K562 (cell line): ENCODE results near the gene NDUFA6. TPM values are rescaled to one million over a fixed set of nuclear protein-coding genes. Genes with fewer than 3 reads are reported as not detected.

Source experiments
- BRD9 ChIP-seq: fragments of 450-650 bp; IDR thresholded peaks from 2 replicates; pipeline ENCODE4 v1.6.1; 2018; ENCODE audit warnings: low read depth; ENCODE audit not compliant: partially characterized antibody
- ESRRA ChIP-seq: fragments of 450-650 bp; IDR thresholded peaks from 2 replicates; pipeline ENCODE4 v1.6.1; 2014; ENCODE audit warnings: low read depth, mild to moderate bottlenecking, moderate library complexity, borderline replicate concordance
- ETS2 ChIP-seq: IDR thresholded peaks from 2 replicates; pipeline ENCODE4 v1.6.1; 2016; ENCODE audit warnings: borderline replicate concordance, missing genetic modification characterization, mild to moderate bottlenecking, moderate library complexity, missing compliant biosample characterization; ENCODE audit not compliant: poor library complexity, severe bottlenecking
- FOXP1 ChIP-seq: sonication (generic); formaldehyde crosslinking; IDR thresholded peaks from 2 replicates; pipeline ENCODE4 v1.8.0; 2022; ENCODE audit warnings: mild to moderate bottlenecking, missing genetic modification reagents
- HCFC1 ChIP-seq: IDR thresholded peaks from 2 replicates; pipeline ENCODE4 v1.6.1; 2012; ENCODE audit warnings: low read depth, low read length, improper control_type of control experiment
- ILF3 ChIP-seq: fragments of 450-650 bp; IDR thresholded peaks from 2 replicates; pipeline ENCODE4 v1.6.1; 2018; ENCODE audit warnings: antibody characterized with exemption, mild to moderate bottlenecking, moderate library complexity, borderline replicate concordance
- IRF9 ChIP-seq: fragments of 450-650 bp; IDR thresholded peaks from 2 replicates; pipeline ENCODE4 v1.6.1; 2016; ENCODE audit warnings: missing biosample characterization, missing genetic modification characterization
- KDM5B ChIP-seq: fragments of 200-600 bp; sonication (generic); IDR thresholded peaks from 2 replicates; pipeline ENCODE4 v1.6.1; 2012; ENCODE audit warnings: low read depth, mild to moderate bottlenecking, moderate library complexity, low read length, control low read depth, inconsistent platforms; ENCODE audit not compliant: insufficient replicate concordance
- KLF13 ChIP-seq: fragments of 450-650 bp; IDR thresholded peaks from 2 replicates; pipeline ENCODE4 v1.6.1; 2016; ENCODE audit warnings: missing genetic modification characterization, low read depth, mild to moderate bottlenecking, missing compliant biosample characterization, moderate library complexity, borderline replicate concordance
- MEF2A ChIP-seq: IDR thresholded peaks from 2 replicates; pipeline ENCODE4 v1.6.1; 2011; ENCODE audit warnings: low read depth, mild to moderate bottlenecking, low read length, moderate library complexity; ENCODE audit not compliant: control insufficient read depth
- NCOA1 ChIP-seq: fragments of 450-650 bp; IDR thresholded peaks from 2 replicates; pipeline ENCODE4 v1.6.1; 2016; ENCODE audit warnings: low read depth
- NEUROD1 ChIP-seq: fragments of 150-350 bp; IDR thresholded peaks from 2 replicates; pipeline ENCODE4 v1.6.1; 2014; ENCODE audit warnings: borderline replicate concordance, low read length, low read depth; ENCODE audit not compliant: partially characterized antibody
- NFYB ChIP-seq: IDR thresholded peaks from 2 replicates; pipeline ENCODE4 v1.6.1; 2011; ENCODE audit warnings: mild to moderate bottlenecking, moderate library complexity; ENCODE audit not compliant: insufficient read length; ENCODE audit errors: extremely low read depth
- PHTF2 ChIP-seq: fragments of 250-450 bp; sonication (Bioruptor Pico); IDR thresholded peaks from 2 replicates; pipeline ENCODE4 v1.5.0; 2021; ENCODE audit warnings: mild to moderate bottlenecking
- PRMT5 ChIP-seq: sonication (generic); formaldehyde crosslinking; IDR thresholded peaks from 2 replicates; pipeline ENCODE4 v1.5.0; 2020; ENCODE audit warnings: missing genetic modification reagents
- RBBP5 ChIP-seq: fragments of 200-600 bp; sonication (generic); IDR thresholded peaks from 2 replicates; pipeline ENCODE4 v1.6.1; 2012; ENCODE audit warnings: borderline replicate concordance, mild to moderate bottlenecking, low read length, control low read depth, inconsistent platforms; ENCODE audit not compliant: insufficient read depth, poor library complexity, severe bottlenecking
- SIRT6 ChIP-seq: IDR thresholded peaks from one replicate; pipeline ENCODE4 v1.6.1; 2012; ENCODE audit warnings: low read depth, mild to moderate bottlenecking, control low read depth, inconsistent platforms, low read length, moderate library complexity
- SNRNP70 ChIP-seq: fragments of 200-400 bp; formaldehyde crosslinking; optimal IDR thresholded peaks from 2 replicates; pipeline ENCODE3; 2017; ENCODE audit warnings: low read depth, low read length
- SRSF3 ChIP-seq: fragments of 200-400 bp; formaldehyde crosslinking; IDR thresholded peaks from 2 replicates; pipeline ENCODE4 v1.6.1; 2016; ENCODE audit warnings: mild to moderate bottlenecking, low read length, moderate library complexity; ENCODE audit not compliant: insufficient read depth
- TAF1 ChIP-seq: IDR thresholded peaks from 2 replicates; pipeline ENCODE4 v1.6.1; 2011; ENCODE audit warnings: mild to moderate bottlenecking, low read length, moderate library complexity; ENCODE audit not compliant: insufficient read depth, control insufficient read depth, severe bottlenecking; ENCODE audit errors: extremely low read depth
- TFAM ChIP-seq: fragments of 250-450 bp; sonication (Bioruptor Pico); conservative IDR thresholded peaks from 2 replicates; pipeline ENCODE4 v1.5.0; 2021; ENCODE audit warnings: mild to moderate bottlenecking, moderate library complexity
- XRCC3 ChIP-seq: fragments of 450-650 bp; IDR thresholded peaks from 2 replicates; pipeline ENCODE4 v1.6.1; 2017; ENCODE audit warnings: mild to moderate bottlenecking, moderate library complexity
- ZKSCAN1 ChIP-seq: fragments of 150-350 bp; IDR thresholded peaks from 2 replicates; pipeline ENCODE4 v1.6.1; 2016; ENCODE audit warnings: low read depth, low read length
- ZNF197 ChIP-seq: fragments of 200-800 bp; sonication (Bioruptor generic); IDR thresholded peaks from 2 replicates; pipeline ENCODE4 v1.6.1; 2016; ENCODE audit warnings: low read depth, missing genetic modification characterization, missing compliant biosample characterization
- ZNF239 ChIP-seq: fragments of 250-450 bp; sonication (Bioruptor Pico); IDR thresholded peaks from 2 replicates; pipeline ENCODE4 v1.4.0; 2020; ENCODE audit warnings: mild to moderate bottlenecking
- ZNF584 ChIP-seq: fragments of 200-800 bp; sonication (Bioruptor generic); IDR thresholded peaks from 2 replicates; pipeline ENCODE4 v1.6.1; 2016; ENCODE audit warnings: low read depth, mild to moderate bottlenecking, missing genetic modification characterization, missing compliant biosample characterization
- polyA plus RNA-seq, 8 experiments: library from polyadenylated mRNA; depleted of rRNA in 4 of 8; stranded (reverse) in 5 of 8; unstranded in 3 of 8; fragments of >200 nt; fragmentation: Nextera tagmentation in 2 of 8; fragmentation: Illumina TruSeq in 1 of 8; extraction: Ambion mirVana in 2 of 8; extraction: Trizol in 1 of 8; gene quantifications; 2 replicates each; pipeline versions ENCODE4 v1.2.1 to v1.2.3, GENCODE V29; 2011 to 2014; ENCODE audit warnings: inconsistent platforms in 1 of 8, missing spikeins in 1 of 8
- total RNA-seq, 7 experiments: library from RNA; depleted of rRNA in 6 of 7; stranded (reverse); fragments of >200 nt in 6 of 7; fragmentation: Illumina TruSeq in 2 of 7; extraction: Trizol in 2 of 7; gene quantifications; 2 replicates each; pipeline versions ENCODE4 v1.2.1 to v1.2.3, GENCODE V29; 2011 to 2021; ENCODE audit warnings: low replicate concordance in 1 of 7
- TF ChIP-seq, protein P1 (sequence below): sonication (generic); formaldehyde crosslinking; IDR thresholded peaks from 2 replicates; pipeline ENCODE4 v1.8.1; 2022; ENCODE audit warnings: missing genetic modification reagents

NDUFA6 gene
- total and polyA plus RNA-seq, 9 of the 15 experiments (the other 6 are each of a cell fraction or from before 2014, with no cell fraction given): 90.0 to 474 (median 128) TPM

DNA sequence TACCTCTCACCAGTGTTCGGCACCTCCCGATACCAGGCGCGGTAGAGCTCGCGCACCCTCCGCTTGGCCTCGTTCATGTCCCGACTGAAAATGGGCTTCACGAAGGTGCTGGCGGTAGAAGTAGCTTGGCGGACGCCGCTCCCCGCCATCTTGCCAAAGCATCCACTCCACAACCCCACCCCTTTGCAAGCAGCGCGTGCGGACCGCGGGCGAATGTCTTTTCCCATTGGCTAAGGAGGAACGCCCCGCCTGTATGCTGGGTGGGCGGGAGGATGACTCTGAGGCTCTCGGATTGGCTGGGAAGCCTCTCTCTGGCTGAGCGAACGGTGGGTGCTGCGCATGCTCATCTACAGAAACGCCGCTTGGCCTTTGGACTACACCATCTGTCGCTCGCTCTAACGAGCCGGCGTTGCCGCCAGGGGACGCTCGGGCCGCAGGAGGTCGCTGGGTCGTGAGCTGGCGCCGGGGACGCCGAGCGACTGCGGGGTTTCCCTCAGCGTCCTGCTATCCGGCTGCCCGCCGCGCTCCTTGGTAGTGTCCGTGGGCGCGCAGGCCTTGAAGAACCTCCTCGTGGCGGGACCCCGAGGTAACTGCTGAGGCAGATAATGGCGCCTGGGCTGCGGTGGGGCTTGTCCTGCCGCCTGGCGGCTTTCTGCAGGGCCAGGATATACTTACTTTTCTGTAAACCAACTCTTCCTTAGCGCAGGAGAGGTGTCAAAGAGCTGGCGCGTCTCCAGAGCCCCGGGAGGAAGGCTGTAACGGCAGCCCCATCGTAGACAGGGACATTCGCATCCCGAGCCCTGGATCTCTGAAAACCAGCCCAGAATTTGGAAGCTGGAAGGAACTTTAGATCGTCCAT is at the start of gene NDUFA6 (continued):
- TF ChIP-seq, protein P1, sequence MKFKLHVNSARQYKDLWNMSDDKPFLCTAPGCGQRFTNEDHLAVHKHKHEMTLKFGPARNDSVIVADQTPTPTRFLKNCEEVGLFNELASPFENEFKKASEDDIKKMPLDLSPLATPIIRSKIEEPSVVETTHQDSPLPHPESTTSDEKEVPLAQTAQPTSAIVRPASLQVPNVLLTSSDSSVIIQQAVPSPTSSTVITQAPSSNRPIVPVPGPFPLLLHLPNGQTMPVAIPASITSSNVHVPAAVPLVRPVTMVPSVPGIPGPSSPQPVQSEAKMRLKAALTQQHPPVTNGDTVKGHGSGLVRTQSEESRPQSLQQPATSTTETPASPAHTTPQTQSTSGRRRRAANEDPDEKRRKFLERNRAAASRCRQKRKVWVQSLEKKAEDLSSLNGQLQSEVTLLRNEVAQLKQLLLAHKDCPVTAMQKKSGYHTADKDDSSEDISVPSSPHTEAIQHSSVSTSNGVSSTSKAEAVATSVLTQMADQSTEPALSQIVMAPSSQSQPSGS: no peak
- TF ChIP-seq KDM5B (peak; percentile 91), PHTF2 (no peak), HCFC1 (0 out of 2 replicates have a peak, but pooled peaks have one; percentile 22), SRSF3 (no peak), ETS2 (tag) (no peak), ILF3 (no peak), BRD9 (no peak), SIRT6 (no peak), ZNF239 (CRISPR knock-in tag) (no peak), XRCC3 (no peak), FOXP1 (CRISPR knock-in tag) (0 out of 2 replicates have a peak, but pooled peaks have one; percentile 73), ZNF584 (CRISPR knock-in tag) (no peak), ESRRA (peak; percentile 96), TAF1 (peak; percentile 82), NCOA1 (no peak), RBBP5 (peak; percentile 81), NFYB (peak; percentile 38), MEF2A (no peak), ZKSCAN1 (no peak), ZNF197 (no peak), SNRNP70 (no peak), TFAM (CRISPR knock-in tag) (no peak), IRF9 (tag) (no peak), NEUROD1 (no peak), PRMT5 (CRISPR knock-in tag) (no peak), KLF13 (tag) (no peak)
